ENCODE data around the gene HOXC11.

- no peak for TF ChIP-seq RAD21 (IDR thresholded peaks at IDR 0.05; ENCODE audit: insufficient read depth, low read depth, low read length)
- TF ChIP-seq ZBTB40 (IDR thresholded peaks at IDR 0.05; ENCODE audit: borderline replicate concordance), result no peak
Observed at GRCh38 chr12:54026640-54027441, 53.9 kb downstream of the HOXC11 start.

Data from GM12878 (cell line).